Fibroblast of lung (primary cell): ENCODE measurements around the gene GJA8.
"Not testable (repeated sequence)": the region's sequence is repeated elsewhere in the genome, so short reads cannot be mapped to it uniquely, and the experiment has no call there.

Source experiments
- CTCF ChIP-seq, 2 donors: IDR thresholded peaks in 1 of 2; conservative IDR thresholded peaks in 1 of 2; 1 replicate in 1 of 2; 2 replicates in 1 of 2; pipeline ENCODE4 v1.5.1; 2011 to 2012; ENCODE audit warnings: low read length in 2 of 2, control low read depth in 1 of 2, inconsistent platforms in 1 of 2, low read depth in 1 of 2, mild to moderate bottlenecking in 1 of 2
- EZH2 ChIP-seq: IDR thresholded peaks from 2 replicates; pipeline ENCODE4 v1.5.1; 2012; ENCODE audit warnings: low read length, control low read depth, mild to moderate bottlenecking; ENCODE audit errors: missing control alignments

DNA sequence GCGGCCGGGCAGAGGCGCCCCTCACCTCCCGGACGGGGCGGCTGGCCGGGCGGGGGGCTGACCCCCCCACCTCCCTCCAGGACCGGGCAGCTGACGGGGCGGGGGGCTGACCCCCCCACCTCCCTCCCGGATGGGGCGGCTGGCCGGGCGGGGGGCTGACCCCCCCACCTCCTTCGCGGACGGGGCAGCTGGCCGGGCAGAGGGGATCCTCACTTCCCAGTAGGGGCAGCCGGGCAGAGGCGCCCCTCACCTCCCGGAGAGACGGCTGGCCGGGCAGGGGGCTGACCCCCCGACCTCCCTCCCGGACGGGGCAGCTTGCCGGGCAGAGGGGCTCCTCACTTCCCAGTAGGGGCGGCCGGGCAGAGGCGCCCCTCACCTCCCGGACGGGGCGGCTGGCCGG is 46.9 kb downstream of the GJA8 start:
- not testable (repeated sequence) for TF ChIP-seq CTCF (conservative IDR thresholded peaks at IDR 0.05 in 1 of 2, IDR thresholded peaks at IDR 0.05 in 1 of 2; ENCODE audit: low read depth in 1 of 2, low read length in 2 of 2); EZH2
